ENCODE data around the gene B4GALNT3.
A peak's percentile ranks its signal among the peaks of the same experiment; 100 is the strongest.

The B4GALNT3 gene

DNA sequence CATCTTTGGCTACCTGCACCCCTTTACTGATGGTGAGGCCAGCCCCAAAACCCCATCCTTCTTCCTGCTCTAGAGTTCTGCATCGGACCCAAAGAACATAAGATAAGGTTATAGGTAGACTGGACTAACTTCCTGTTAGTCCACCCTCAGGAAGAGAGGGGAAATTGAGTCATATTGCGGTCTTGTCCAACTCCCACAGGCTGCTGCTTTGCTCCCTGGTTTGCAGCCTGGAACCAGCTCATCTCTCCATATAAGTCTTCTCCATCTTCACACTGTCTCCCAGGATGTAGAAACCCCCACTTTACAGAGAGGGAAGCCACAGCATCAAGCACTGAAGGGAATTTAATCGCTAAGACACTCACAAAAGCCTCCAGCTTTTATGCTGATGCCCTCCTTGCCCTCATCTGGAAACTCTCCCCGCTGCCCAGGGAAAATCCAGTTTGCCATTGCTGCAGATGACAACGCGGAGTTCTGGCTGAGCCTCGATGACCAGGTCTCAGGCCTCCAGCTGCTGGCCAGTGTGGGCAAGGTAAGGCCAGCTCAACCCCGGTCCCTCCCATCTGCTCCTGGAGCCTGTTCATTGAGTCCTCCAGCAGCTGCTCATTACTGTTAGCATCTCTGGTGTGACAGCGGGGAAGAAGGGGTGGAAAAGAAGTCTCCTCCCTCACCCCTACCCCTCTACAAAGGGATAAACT is 85.3 kb downstream of the B4GALNT3 start:
- DNase-seq (ENCODE audit: low spot score) = no peak
- in situ Hi-C loops (cut with MboI; ENCODE audit: low pct_unique_long_range_greater_than_20kb, low sequenced_read_pairs, unreplicated experiment) = loop anchor here (10.0 kb wide), 1 partner anchor 90 kb away; the partner anchor contains the start of gene B4GALNT3
- TF ChIP-seq CTCF (IDR thresholded peaks at IDR 0.05; ENCODE audit: extremely low read depth, insufficient read depth, missing control alignments) = no peak

DNA sequence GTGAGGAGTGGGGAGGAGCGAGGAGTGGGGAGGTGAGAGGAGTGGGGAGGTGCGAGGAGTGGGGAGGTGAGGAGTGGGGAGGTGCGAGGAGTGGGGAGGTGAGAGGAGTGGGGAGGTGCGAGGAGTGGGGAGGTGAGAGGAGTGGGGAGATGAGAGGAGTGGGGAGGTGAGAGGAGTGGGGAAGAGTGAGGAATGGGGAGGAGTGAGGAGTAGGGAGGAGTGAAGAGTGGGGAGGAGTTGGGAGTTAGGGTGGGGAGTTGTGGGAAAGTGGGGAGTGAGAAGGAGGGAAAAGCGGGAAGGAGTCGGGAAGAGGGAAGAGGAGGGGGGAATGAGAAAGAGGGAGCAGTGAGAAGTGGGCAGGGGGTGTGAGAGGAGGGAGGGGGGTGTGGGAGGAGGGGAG is 86.1 kb downstream of the B4GALNT3 start:
- DNase-seq (ENCODE audit: low spot score) = no peak
- no peak for TF ChIP-seq CTCF (IDR thresholded peaks at IDR 0.05; ENCODE audit: extremely low read depth, insufficient read depth, missing control alignments)
- in situ Hi-C loops (cut with MboI; ENCODE audit: low pct_unique_long_range_greater_than_20kb, low sequenced_read_pairs, unreplicated experiment) = loop anchor here (10.0 kb wide), 1 partner anchor 91 kb away; the partner anchor contains the start of gene B4GALNT3

DNA sequence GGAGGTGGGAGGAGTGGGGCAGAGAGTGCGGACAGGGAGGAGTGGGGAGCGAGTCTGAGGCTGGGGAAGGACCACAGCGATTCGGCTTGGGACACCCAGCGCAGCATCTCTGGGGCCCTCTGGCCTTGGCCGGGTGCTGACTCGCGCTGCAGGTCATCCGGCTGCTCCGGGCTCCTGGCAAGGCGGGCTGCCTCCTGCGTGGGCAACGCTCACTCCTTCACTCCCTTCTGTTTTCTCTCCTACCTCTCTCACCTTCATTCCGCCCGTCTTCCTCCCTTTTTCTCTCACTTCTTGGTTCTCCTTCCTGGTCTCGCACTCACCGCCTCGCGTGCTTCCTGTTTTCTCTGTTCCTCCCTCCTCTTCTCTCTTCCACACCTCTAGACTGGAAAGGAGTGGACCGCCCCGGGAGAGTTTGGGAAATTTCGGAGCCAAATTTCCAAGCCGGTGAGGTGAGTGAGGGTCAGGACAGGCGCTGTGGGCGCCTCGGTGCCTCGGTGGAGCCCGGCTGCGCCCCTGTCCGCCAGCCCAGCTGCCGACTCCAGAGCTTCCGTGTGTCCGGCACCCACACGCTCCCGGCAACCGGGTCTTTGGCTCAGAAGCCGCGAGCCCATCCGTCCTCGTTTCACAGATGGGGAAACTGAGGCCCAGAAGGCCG is 86.7 kb downstream of the B4GALNT3 start:
- no peak for DNase-seq (ENCODE audit: low spot score)
- TF ChIP-seq CTCF (IDR thresholded peaks at IDR 0.05; ENCODE audit: extremely low read depth, insufficient read depth, missing control alignments) = no peak
- in situ Hi-C loops (cut with MboI; ENCODE audit: low pct_unique_long_range_greater_than_20kb, low sequenced_read_pairs, unreplicated experiment) = loop anchor here (10.0 kb wide), 1 partner anchor 92 kb away; the partner anchor contains the start of gene B4GALNT3

GRCh38 chr12:546920-547845 is 87.4 kb downstream of the B4GALNT3 start:
- DNase-seq (ENCODE audit: low spot score) = peak; percentile 93
- in situ Hi-C loops (cut with MboI; ENCODE audit: low pct_unique_long_range_greater_than_20kb, low sequenced_read_pairs, unreplicated experiment) = loop anchor here (10.0 kb wide), 1 partner anchor 92 kb away; the partner anchor contains the start of gene B4GALNT3
- peak; percentile 100 for TF ChIP-seq CTCF (IDR thresholded peaks at IDR 0.05; ENCODE audit: extremely low read depth, insufficient read depth, missing control alignments)

- TF ChIP-seq CTCF (IDR thresholded peaks at IDR 0.05; ENCODE audit: extremely low read depth, insufficient read depth, missing control alignments) = no peak
- in situ Hi-C loops (cut with MboI; ENCODE audit: low pct_unique_long_range_greater_than_20kb, low sequenced_read_pairs, unreplicated experiment) = loop anchor here (10.0 kb wide), 1 partner anchor 93 kb away; the partner anchor contains the start of gene B4GALNT3
- no peak for DNase-seq (ENCODE audit: low spot score)
Observed at GRCh38 chr12:547883-548470, 88.2 kb downstream of the B4GALNT3 start.
